Stimulated activated CD4-positive, alpha-beta T cell treated with anti-CD3 and anti-CD28 coated beads, Interleukin-12 subunit alpha, Interleukin-12 subunit beta, amount 100 ng/mL, for 4 hours (primary cell): Measurements from ENCODE around the gene ARF6.
"Not testable (repeated sequence)": the region's sequence is repeated elsewhere in the genome, so short reads cannot be mapped to it uniquely, and the experiment has no call there.

Source experiments
- DNase-seq: peaks from one replicate; pipeline ENCODE4 v3.0.0-alpha.2; 2020

Gene ARF6

GRCh38 chr14:49892636-49893308 is at the start of gene ARF6:
TSS of gene ARF6 (plus strand) at chr14:49893082. CDS start at chr14:49893737, 655 bp downstream.
- DNase-seq = peak; percentile 97

GRCh38 chr14:49849213-49849847 is 43.6 kb upstream of the ARF6 start:
- DNase-seq = no peak

- no peak for DNase-seq
Measured at GRCh38 chr14:49851813-49852212, 41.1 kb upstream of the ARF6 start.

GRCh38 chr14:49852301-49853157 is 40.4 kb upstream of the ARF6 start, which contains the start of gene NEMF:
TSS of gene NEMF (minus strand) at chr14:49852788. CDS start at chr14:49852753, 35 bp downstream.
- DNase-seq = peak; percentile 76

GRCh38 chr14:49853158-49853477 is 39.8 kb upstream of the ARF6 start:
- DNase-seq = no peak

GRCh38 chr14:49853572-49854375 is 39.1 kb upstream of the ARF6 start:
- peak; percentile 50 for DNase-seq

- no peak for DNase-seq
Measured at GRCh38 chr14:49857427-49858003, 35.4 kb upstream of the ARF6 start.

GRCh38 chr14:49858383-49858782 is 34.5 kb upstream of the ARF6 start:
- no peak for DNase-seq

GRCh38 chr14:49860988-49861698 is 31.7 kb upstream of the ARF6 start:
- DNase-seq = no peak

GRCh38 chr14:49861699-49862088 is 31.2 kb upstream of the ARF6 start:
- DNase-seq = peak; percentile 45

- peak; percentile 74 for DNase-seq
Measured at GRCh38 chr14:49862089-49862673, 30.7 kb upstream of the ARF6 start.

- DNase-seq = no peak
Measured at GRCh38 chr14:49863487-49864281, 29.2 kb upstream of the ARF6 start.

- peak; percentile 83 for DNase-seq
Measured at GRCh38 chr14:49865431-49865859, 27.4 kb upstream of the ARF6 start.

- DNase-seq = peak; percentile 99
Measured at GRCh38 chr14:49867831-49868719, 24.8 kb upstream of the ARF6 start.

- no peak for DNase-seq
Measured at GRCh38 chr14:49868720-49869114, 24.2 kb upstream of the ARF6 start.

GRCh38 chr14:49870908-49871307 is 22.0 kb upstream of the ARF6 start:
- DNase-seq = no peak

GRCh38 chr14:49873548-49873947 is 19.3 kb upstream of the ARF6 start:
- DNase-seq = not testable (repeated sequence)

GRCh38 chr14:49875640-49876198 is 17.2 kb upstream of the ARF6 start:
- no peak for DNase-seq

- no peak for DNase-seq
Measured at GRCh38 chr14:49876563-49877127, 16.2 kb upstream of the ARF6 start.
